Panc1 (cell line): Measurements from ENCODE around the gene MFSD12. TPM values are rescaled to one million over a fixed set of nuclear protein-coding genes. Genes with fewer than 3 reads are reported as not detected.
A peak's percentile ranks its signal among the peaks of the same experiment; 100 is the strongest.

Experiments used
- ATAC-seq: fragments of 200-7000 bp; cut with Tn5 transposase; 2 replicates; pipeline ENCODE4 v1.9.1; 2020; ENCODE audit warnings: mild to moderate bottlenecking, moderate library complexity
- BruUV-seq: library from RNA; stranded (reverse); fragments of 400-500 nt; replicated peaks from 2 replicates; lab custom pipeline; 2021; lab: Mats Ljungman, UMichigan
- CTCF ChIA-PET: fragments of 300-600 bp; sonication (Branson Sonifier 250); formaldehyde crosslinking; loops from one replicate; lab custom pipeline; 2022; ENCODE audit warnings: antibody characterized with exemption; lab: Charles Lee
- POLR2A ChIA-PET: fragments of 300-600 bp; sonication (Branson Sonifier 250); formaldehyde crosslinking; loops from one replicate; lab custom pipeline; 2022; ENCODE audit warnings: antibody characterized with exemption; lab: Charles Lee
- DNase-seq: peaks from one replicate; pipeline ENCODE4 v3.0.0-alpha.2; 2010; ENCODE audit warnings: low read depth, low spot score
- H3K27ac ChIP-seq: 2 replicates; pipeline ENCODE4 v1.5.1; 2011; ENCODE audit warnings: mild to moderate bottlenecking, low read length, inconsistent platforms
- H3K27me3 ChIP-seq: fragments of 200-500 bp; sonication (Bioruptor generic); 2 replicates; pipeline ENCODE4 v1.6.0; 2014; ENCODE audit warnings: low read length, inconsistent platforms; ENCODE audit not compliant: control insufficient read depth, insufficient read depth
- H3K36me3 ChIP-seq: fragments of 200-500 bp; sonication (Bioruptor generic); 2 replicates; pipeline ENCODE4 v1.5.1; 2014; ENCODE audit warnings: inconsistent platforms, mild to moderate bottlenecking, low read length, moderate library complexity; ENCODE audit not compliant: control insufficient read depth, insufficient read depth
- H3K4me1 ChIP-seq: 2 replicates; pipeline ENCODE4 v1.5.1; 2011; ENCODE audit warnings: inconsistent platforms, mild to moderate bottlenecking, low read length, moderate library complexity; ENCODE audit not compliant: control insufficient read depth, insufficient read depth
- H3K4me3 ChIP-seq, 2 experiments: 2 replicates each; pipeline ENCODE4 v1.5.1; 2011 to 2012; ENCODE audit warnings: low read depth in 2 of 2, low read length in 2 of 2, mild to moderate bottlenecking in 2 of 2, inconsistent platforms in 1 of 2, moderate library complexity in 1 of 2
- H3K9me3 ChIP-seq: fragments of 200-500 bp; sonication (Bioruptor generic); 2 replicates; pipeline ENCODE4 v1.5.1; 2014; ENCODE audit warnings: low read depth, mild to moderate bottlenecking, inconsistent platforms, low read length, moderate library complexity; ENCODE audit not compliant: control insufficient read depth, insufficient read depth
- POLR2AphosphoS5 ChIP-seq: IDR thresholded peaks from 2 replicates; pipeline ENCODE4 v1.6.1; 2012; ENCODE audit warnings: mild to moderate bottlenecking, low read depth, low read length, moderate library complexity
- SIN3A ChIP-seq: IDR thresholded peaks from 2 replicates; pipeline ENCODE4 v1.6.1; 2012; ENCODE audit warnings: low read depth, mild to moderate bottlenecking, low read length, moderate library complexity, borderline replicate concordance; ENCODE audit not compliant: insufficient read depth
- TCF7L2 ChIP-seq: IDR thresholded peaks from 2 replicates; pipeline ENCODE4 v1.6.1; 2011; ENCODE audit warnings: mild to moderate bottlenecking, low read depth, low read length, inconsistent platforms
- in situ Hi-C: cut with HindIII; loops from 2 replicates; pipeline ENCODE4 v1.10.0; 2016; ENCODE audit warnings: low sequenced_read_pairs, low pct_unique_long_range_greater_than_20kb
- intact Hi-C: fragments of 100-400 bp; cut with micrococcal nuclease; formaldehyde crosslinking; loops from one replicate; pipeline ENCODE4 v1.10.0; 2022; ENCODE audit not compliant: unreplicated experiment
- total RNA-seq: library from RNA; stranded (reverse); gene quantifications from one replicate; pipeline ENCODE4 v1.2.1, GENCODE V29; 2021; ENCODE audit not compliant: unreplicated experiment
- TF ChIP-seq, protein P1 (sequence below), 2 experiments: IDR thresholded peaks; 2 replicates each; pipeline ENCODE4 v1.6.1; 2011 to 2012; ENCODE audit warnings: low read depth in 2 of 2, control low read depth in 1 of 2, low read length in 1 of 2, mild to moderate bottlenecking in 1 of 2, moderate library complexity in 1 of 2; ENCODE audit not compliant: insufficient read depth in 1 of 2
- TF ChIP-seq, protein P2 (sequence below): fragments of 450-650 bp; IDR thresholded peaks from 2 replicates; pipeline ENCODE4 v1.5.1; 2017; ENCODE audit warnings: mild to moderate bottlenecking

MFSD12 gene
- total RNA-seq, 1 experiment from 2014 or later: 98.8 TPM

DNA sequence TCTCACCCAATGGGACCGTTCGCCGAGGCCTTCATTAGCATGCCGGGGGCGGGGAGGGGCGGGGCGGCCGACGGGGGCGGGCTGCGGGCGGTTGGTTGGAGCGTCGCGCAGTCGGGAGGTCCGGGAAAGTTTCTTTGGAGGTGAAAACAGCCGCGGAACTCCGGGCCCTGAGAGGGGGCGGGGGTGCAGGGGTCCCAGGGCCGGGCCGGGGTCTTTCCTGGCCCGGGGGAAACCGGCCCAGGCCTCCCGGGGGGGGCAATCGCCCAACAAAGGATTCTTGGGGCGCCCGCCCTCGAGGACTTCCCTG is 15.4 kb upstream of the MFSD12 start, which contains the start of gene HMG20B:
Gene HMG20B (plus strand): TSS at position 90 of the 307 bp plus-strand sequence. CDS start 366 bp downstream, outside the sequence.
- BruUV-seq: no TSS peak
- H3K4me3 ChIP-seq: peak within 1 kb of the TSS; percentile 74 to 82
- ChIA-PET CTCF (no interaction called here), POLR2A (no interaction called here)
- intact Hi-C loops: no loop called here
- in situ Hi-C loops: no loop called here
- TF ChIP-seq TCF7L2 (no peak), SIN3A (no peak), POLR2AphosphoS5 (no peak; the same call in 1 of the 2 replicates)
- TF ChIP-seq, protein P1, sequence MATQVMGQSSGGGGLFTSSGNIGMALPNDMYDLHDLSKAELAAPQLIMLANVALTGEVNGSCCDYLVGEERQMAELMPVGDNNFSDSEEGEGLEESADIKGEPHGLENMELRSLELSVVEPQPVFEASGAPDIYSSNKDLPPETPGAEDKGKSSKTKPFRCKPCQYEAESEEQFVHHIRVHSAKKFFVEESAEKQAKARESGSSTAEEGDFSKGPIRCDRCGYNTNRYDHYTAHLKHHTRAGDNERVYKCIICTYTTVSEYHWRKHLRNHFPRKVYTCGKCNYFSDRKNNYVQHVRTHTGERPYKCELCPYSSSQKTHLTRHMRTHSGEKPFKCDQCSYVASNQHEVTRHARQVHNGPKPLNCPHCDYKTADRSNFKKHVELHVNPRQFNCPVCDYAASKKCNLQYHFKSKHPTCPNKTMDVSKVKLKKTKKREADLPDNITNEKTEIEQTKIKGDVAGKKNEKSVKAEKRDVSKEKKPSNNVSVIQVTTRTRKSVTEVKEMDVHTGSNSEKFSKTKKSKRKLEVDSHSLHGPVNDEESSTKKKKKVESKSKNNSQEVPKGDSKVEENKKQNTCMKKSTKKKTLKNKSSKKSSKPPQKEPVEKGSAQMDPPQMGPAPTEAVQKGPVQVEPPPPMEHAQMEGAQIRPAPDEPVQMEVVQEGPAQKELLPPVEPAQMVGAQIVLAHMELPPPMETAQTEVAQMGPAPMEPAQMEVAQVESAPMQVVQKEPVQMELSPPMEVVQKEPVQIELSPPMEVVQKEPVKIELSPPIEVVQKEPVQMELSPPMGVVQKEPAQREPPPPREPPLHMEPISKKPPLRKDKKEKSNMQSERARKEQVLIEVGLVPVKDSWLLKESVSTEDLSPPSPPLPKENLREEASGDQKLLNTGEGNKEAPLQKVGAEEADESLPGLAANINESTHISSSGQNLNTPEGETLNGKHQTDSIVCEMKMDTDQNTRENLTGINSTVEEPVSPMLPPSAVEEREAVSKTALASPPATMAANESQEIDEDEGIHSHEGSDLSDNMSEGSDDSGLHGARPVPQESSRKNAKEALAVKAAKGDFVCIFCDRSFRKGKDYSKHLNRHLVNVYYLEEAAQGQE (IDR thresholded peaks at IDR 0.05; ENCODE audit: insufficient read depth in 1 of 2, low read depth in 2 of 2, low read length in 1 of 2): no peak
- TF ChIP-seq, protein P2, sequence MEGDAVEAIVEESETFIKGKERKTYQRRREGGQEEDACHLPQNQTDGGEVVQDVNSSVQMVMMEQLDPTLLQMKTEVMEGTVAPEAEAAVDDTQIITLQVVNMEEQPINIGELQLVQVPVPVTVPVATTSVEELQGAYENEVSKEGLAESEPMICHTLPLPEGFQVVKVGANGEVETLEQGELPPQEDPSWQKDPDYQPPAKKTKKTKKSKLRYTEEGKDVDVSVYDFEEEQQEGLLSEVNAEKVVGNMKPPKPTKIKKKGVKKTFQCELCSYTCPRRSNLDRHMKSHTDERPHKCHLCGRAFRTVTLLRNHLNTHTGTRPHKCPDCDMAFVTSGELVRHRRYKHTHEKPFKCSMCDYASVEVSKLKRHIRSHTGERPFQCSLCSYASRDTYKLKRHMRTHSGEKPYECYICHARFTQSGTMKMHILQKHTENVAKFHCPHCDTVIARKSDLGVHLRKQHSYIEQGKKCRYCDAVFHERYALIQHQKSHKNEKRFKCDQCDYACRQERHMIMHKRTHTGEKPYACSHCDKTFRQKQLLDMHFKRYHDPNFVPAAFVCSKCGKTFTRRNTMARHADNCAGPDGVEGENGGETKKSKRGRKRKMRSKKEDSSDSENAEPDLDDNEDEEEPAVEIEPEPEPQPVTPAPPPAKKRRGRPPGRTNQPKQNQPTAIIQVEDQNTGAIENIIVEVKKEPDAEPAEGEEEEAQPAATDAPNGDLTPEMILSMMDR: no peak
- peak within 1 kb of the TSS; percentile 78 for H3K27ac ChIP-seq
- H3K27me3 ChIP-seq: no peaks in the 10 kb centered on the region
- DNase-seq: no peak
- ATAC-seq: no peak
- no peaks in the 10 kb centered on the region for H3K9me3 ChIP-seq
- peaks cover 4% of the 10 kb centered on the region; the same call in 1 of the 2 replicates for H3K36me3 ChIP-seq
- H3K4me1 ChIP-seq: peaks cover 4% of the 10 kb centered on the region; the same call in 1 of the 2 replicates

DNA sequence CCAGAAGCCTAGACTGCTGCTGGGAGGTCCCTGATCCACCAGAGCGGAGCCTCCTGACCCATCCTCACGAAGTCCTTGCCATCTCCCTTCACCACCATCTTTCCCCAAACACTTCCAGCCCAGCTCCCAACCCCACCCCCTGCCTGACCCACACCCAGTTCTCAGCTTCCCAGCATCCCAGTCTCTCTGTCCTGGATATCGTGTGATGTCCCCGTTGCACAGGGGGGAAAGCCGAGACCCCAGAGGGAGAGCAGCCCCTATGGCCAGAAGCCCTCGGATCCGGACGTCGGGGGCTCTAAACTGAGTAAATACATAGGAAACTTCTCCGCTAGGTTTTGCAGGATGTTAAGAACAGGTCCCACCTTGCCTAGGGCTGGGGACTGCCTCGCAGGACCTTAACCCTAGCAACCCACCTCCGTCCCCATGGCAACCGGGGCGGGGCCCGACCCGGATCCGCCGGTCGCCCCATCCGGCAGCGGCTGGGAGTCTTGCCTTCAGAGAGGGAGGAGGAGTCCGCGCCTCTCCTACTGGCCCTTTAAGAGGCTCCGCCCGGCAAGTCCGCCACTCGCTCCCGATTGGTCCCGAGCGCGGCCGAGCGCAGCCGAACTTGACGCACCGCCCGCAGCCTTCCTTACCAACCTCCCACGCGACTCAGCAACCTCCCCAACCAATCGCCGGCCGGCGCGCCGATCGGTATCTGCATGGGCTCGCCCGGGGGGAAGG is 14.9 kb upstream of the MFSD12 start:
- Histone ChIP-seq H3K4me1 (peaks cover 4% of the 10 kb centered on the region; the same call in 1 of the 2 replicates), H3K4me3 (peak overlapping the region; percentile 54 to 74), H3K27me3 (no peaks in the 10 kb centered on the region), H3K9me3 (no peaks in the 10 kb centered on the region), H3K36me3 (peaks cover 4% of the 10 kb centered on the region; the same call in 1 of the 2 replicates), H3K27ac (peak overlapping the region; percentile 78)
- ChIA-PET POLR2A (no interaction called here), CTCF (no interaction called here)
- BruUV-seq: no TSS peak
- in situ Hi-C loops (no loop called here), intact Hi-C loops (no loop called here)
- DNase-seq (peak; percentile 93), ATAC-seq (peak; percentile 93)
- TF ChIP-seq, protein P2: no peak
- TF ChIP-seq, protein P1 (IDR thresholded peaks at IDR 0.05; ENCODE audit: insufficient read depth in 1 of 2, low read depth in 2 of 2, low read length in 1 of 2): no peak
- TF ChIP-seq TCF7L2 (no peak), SIN3A (no peak), POLR2AphosphoS5 (no peak)
